IMR-90 (cell line): ENCODE measurements around the gene TSPEAR. TPM values are rescaled to one million over a fixed set of nuclear protein-coding genes. Genes with fewer than 3 reads are reported as not detected.
"Not testable (repeated sequence)": the region's sequence is repeated elsewhere in the genome, so short reads cannot be mapped to it uniquely, and the experiment has no call there.

Experiments used
- ATAC-seq: fragments of 200-7000 bp; cut with Tn5 transposase; 2 replicates; pipeline ENCODE4 v1.9.1; 2020; ENCODE audit warnings: low read depth, mild to moderate bottlenecking, moderate library complexity
- BruUV-seq: library from RNA; stranded (reverse); fragments of 400-500 nt; replicated peaks from 2 replicates; lab custom pipeline; 2021; lab: Mats Ljungman, UMichigan
- CTCF ChIA-PET: fragments of 300-600 bp; formaldehyde crosslinking; extraction: SDS; loops from one replicate; lab custom pipeline; 2021; ENCODE audit warnings: antibody characterized with exemption; lab: Yijun Ruan, JAX
- POLR2A ChIA-PET: fragments of 300-600 bp; sonication (Branson Sonifier 250); formaldehyde crosslinking; loops from one replicate; lab custom pipeline; 2022; ENCODE audit warnings: antibody characterized with exemption; ENCODE audit not compliant: unreplicated experiment; lab: Charles Lee
- DNase-seq: peaks from one replicate; pipeline ENCODE4 v3.0.0; 2013
- H2AFZ ChIP-seq: replicated peaks from 2 replicates; pipeline ENCODE3; 2013; ENCODE audit warnings: low read length, mild to moderate bottlenecking; ENCODE audit not compliant: poor library complexity
- H2AK5ac ChIP-seq: 2 replicates; pipeline ENCODE4 v1.6.1; 2013; ENCODE audit warnings: low read depth, low read length, inconsistent platforms
- H2AK9ac ChIP-seq: replicated peaks from 2 replicates; pipeline ENCODE3; 2013; ENCODE audit warnings: mild to moderate bottlenecking, low read depth, low read length, moderate library complexity; ENCODE audit not compliant: poor library complexity
- H2BK120ac ChIP-seq: 2 replicates; pipeline ENCODE4 v1.6.1; 2013; ENCODE audit warnings: low read depth, low read length, inconsistent platforms
- H2BK15ac ChIP-seq: 3 replicates; pipeline ENCODE4 v1.6.1; 2013; ENCODE audit warnings: low read depth, low read length, inconsistent platforms
- H2BK20ac ChIP-seq: 2 replicates; pipeline ENCODE4 v1.6.1; 2013; ENCODE audit warnings: low read depth, mild to moderate bottlenecking, inconsistent platforms, low read length, moderate library complexity
- H2BK5ac ChIP-seq: 2 replicates; pipeline ENCODE4 v1.6.1; 2013; ENCODE audit warnings: mild to moderate bottlenecking, low read depth, low read length, inconsistent platforms; ENCODE audit not compliant: poor library complexity, severe bottlenecking
- H3K14ac ChIP-seq: replicated peaks from 2 replicates; pipeline ENCODE4 v1.6.1; 2013; ENCODE audit warnings: low read depth, low read length, inconsistent platforms
- H3K18ac ChIP-seq: 2 replicates; pipeline ENCODE4 v1.6.1; 2013; ENCODE audit warnings: low read depth, low read length, control low read depth
- H3K23ac ChIP-seq: 2 replicates; pipeline ENCODE4 v1.6.1; 2013; ENCODE audit warnings: low read depth, low read length, inconsistent platforms
- H3K27ac ChIP-seq: 2 replicates; pipeline ENCODE4 v1.5.1; 2013; ENCODE audit warnings: mild to moderate bottlenecking, control low read depth, low read length; ENCODE audit not compliant: insufficient read depth
- H3K27me3 ChIP-seq: 2 replicates; pipeline ENCODE4 v1.6.1; 2013; ENCODE audit warnings: low read length; ENCODE audit not compliant: control insufficient read depth, insufficient read depth
- H3K36me3 ChIP-seq: 2 replicates; pipeline ENCODE4 v1.6.1; 2013; ENCODE audit warnings: low read length, mixed read lengths; ENCODE audit not compliant: control insufficient read depth, insufficient read depth
- H3K4ac ChIP-seq: 2 replicates; pipeline ENCODE4 v1.6.1; 2013; ENCODE audit warnings: low read depth, low read length, inconsistent platforms
- H3K4me1 ChIP-seq: 2 replicates; pipeline ENCODE4 v1.6.1; 2013; ENCODE audit warnings: low read length, mixed read lengths; ENCODE audit not compliant: control insufficient read depth, insufficient read depth
- H3K4me2 ChIP-seq: 2 replicates; pipeline ENCODE4 v1.6.1; 2013; ENCODE audit warnings: low read depth, mild to moderate bottlenecking, control low read depth, low read length, moderate library complexity
- H3K4me3 ChIP-seq: 2 replicates; pipeline ENCODE4 v1.5.1; 2013; ENCODE audit warnings: low read depth, mild to moderate bottlenecking, control low read depth, low read length, moderate library complexity; ENCODE audit not compliant: insufficient read depth
- H3K56ac ChIP-seq: 2 replicates; pipeline ENCODE4 v1.6.1; 2013; ENCODE audit warnings: low read length, inconsistent platforms; ENCODE audit not compliant: insufficient read depth; ENCODE audit errors: extremely low read depth
- H3K79me1 ChIP-seq, 2 experiments: 2 replicates each; pipeline ENCODE4 v1.6.1; 2013; ENCODE audit warnings: low read length in 2 of 2, inconsistent platforms in 1 of 2, low read depth in 1 of 2
- H3K9ac ChIP-seq: 2 replicates; pipeline ENCODE4 v1.6.1; 2013; ENCODE audit warnings: low read depth, low read length, control low read depth
- H3K9me1 ChIP-seq: 2 replicates; pipeline ENCODE4 v1.6.1; 2013; ENCODE audit warnings: low read length, inconsistent platforms; ENCODE audit not compliant: insufficient read depth
- H3K9me3 ChIP-seq: 2 replicates; pipeline ENCODE4 v1.6.1; 2013; ENCODE audit warnings: low read length; ENCODE audit not compliant: control insufficient read depth, insufficient read depth
- H4K20me1 ChIP-seq: 2 replicates; pipeline ENCODE4 v1.6.1; 2013; ENCODE audit warnings: low read length, inconsistent platforms; ENCODE audit not compliant: insufficient read depth
- H4K5ac ChIP-seq: 2 replicates; pipeline ENCODE4 v1.6.1; 2013; ENCODE audit warnings: mild to moderate bottlenecking, low read depth, low read length, control low read depth
- H4K8ac ChIP-seq, 2 experiments: 2 replicates each; pipeline ENCODE4 v1.6.1; 2013; ENCODE audit warnings: low read depth in 2 of 2, low read length in 2 of 2, control low read depth in 1 of 2, inconsistent platforms in 1 of 2
- H4K91ac ChIP-seq: 2 replicates; pipeline ENCODE4 v1.6.1; 2013; ENCODE audit warnings: low read depth, low read length, inconsistent platforms; ENCODE audit not compliant: insufficient read depth
- WGBS, 2 experiments: methylation state at CpG; one replicate each; pipeline versions ENCODE4 v1.1.5 to v1.1.7; 2013; ENCODE audit warnings: missing lambda C conversion rate in 2 of 2; ENCODE audit not compliant: insufficient read length in 1 of 2; ENCODE audit errors: extremely low coverage in 2 of 2; 5-methylcytosine and 5-hydroxymethylcytosine counted together
- dilution Hi-C: fragments of 300-500 bp; cut with HindIII; formaldehyde crosslinking; loops from one replicate; pipeline ENCODE4 v1.14.3; 2018; ENCODE audit warnings: low sequenced_read_pairs; ENCODE audit not compliant: unreplicated experiment
- in situ Hi-C: fragments of 300-500 bp; cut with MboI; formaldehyde crosslinking; loops from 3 replicates; pipeline ENCODE4 v1.14.3; 2019; ENCODE audit warnings: low sequenced_read_pairs, inconsistent platforms, mixed read lengths
- intact Hi-C: fragments of 100-400 bp; cut with micrococcal nuclease; formaldehyde crosslinking; loops from 2 replicates; pipeline ENCODE4 v1.10.0; 2022
- polyA plus RNA-seq, 3 experiments: library from polyadenylated mRNA; depleted of rRNA; stranded (reverse); fragments of >200 nt; gene quantifications; 2 replicates each; pipeline ENCODE4 v1.2.3, GENCODE V29; 2012; ENCODE audit warnings: low replicate concordance in 1 of 3
- total RNA-seq: library from RNA; depleted of rRNA; stranded (reverse); fragments of >200 nt; gene quantifications from 2 replicates; pipeline ENCODE4 v1.2.3, GENCODE V29; 2012

The TSPEAR gene
- total and polyA plus RNA-seq, 2 of the 4 experiments (the other 2 are of a cell fraction), result not detected

DNA sequence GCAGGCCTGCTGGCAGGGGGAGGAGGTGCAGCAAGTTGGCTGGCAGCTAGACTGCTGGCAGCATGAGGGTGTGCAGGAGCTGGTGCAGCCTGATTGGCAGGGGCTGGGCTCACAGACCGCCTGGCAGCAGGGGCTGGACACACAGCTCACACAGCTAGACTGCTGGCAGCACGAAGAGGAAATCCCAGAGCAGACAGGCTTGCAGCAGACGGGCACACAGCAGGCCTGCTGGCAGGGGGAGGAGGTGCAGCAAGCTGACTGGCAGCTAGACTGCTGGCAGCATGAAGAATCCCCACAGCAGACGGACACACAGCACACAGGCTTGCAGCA lies 119.6 kb downstream of the TSPEAR start:
- H2AK5ac ChIP-seq, CTCF ChIA-PET, H2BK20ac ChIP-seq, H3K9ac ChIP-seq, ATAC-seq, H3K4ac ChIP-seq, H2BK5ac ChIP-seq, H3K56ac ChIP-seq, H3K27me3 ChIP-seq, BruUV-seq, H3K14ac ChIP-seq, H3K4me2 ChIP-seq, H3K36me3 ChIP-seq, H4K5ac ChIP-seq, H3K4me3 ChIP-seq, H4K20me1 ChIP-seq, H4K91ac ChIP-seq, H3K23ac ChIP-seq, intact Hi-C loops, H4K8ac ChIP-seq, H3K9me3 ChIP-seq, H3K27ac ChIP-seq, H2BK15ac ChIP-seq, H2BK120ac ChIP-seq, H3K9me1 ChIP-seq, in situ Hi-C loops, dilution Hi-C loops, H3K4me1 ChIP-seq, H2AK9ac ChIP-seq, H3K18ac ChIP-seq, H3K79me1 ChIP-seq, DNase-seq, POLR2A ChIA-PET, H2AFZ ChIP-seq: not testable (repeated sequence)
- no CpG with 5 or more reads among the region's 4 CpGs for WGBS, 2 experiments

- H3K9me1 ChIP-seq, ATAC-seq, H3K9ac ChIP-seq, H3K18ac ChIP-seq, H4K5ac ChIP-seq, H3K36me3 ChIP-seq, H3K79me1 ChIP-seq, H3K14ac ChIP-seq, intact Hi-C loops, H2AK5ac ChIP-seq, CTCF ChIA-PET, H4K8ac ChIP-seq, H2BK15ac ChIP-seq, H3K27ac ChIP-seq, H2BK20ac ChIP-seq, H4K20me1 ChIP-seq, H2BK120ac ChIP-seq, H3K27me3 ChIP-seq, DNase-seq, H2AK9ac ChIP-seq, H3K23ac ChIP-seq, H3K9me3 ChIP-seq, H2AFZ ChIP-seq, H3K56ac ChIP-seq, POLR2A ChIA-PET, H3K4me3 ChIP-seq, BruUV-seq, in situ Hi-C loops, H3K4ac ChIP-seq, H2BK5ac ChIP-seq, H4K91ac ChIP-seq, H3K4me1 ChIP-seq, dilution Hi-C loops, H3K4me2 ChIP-seq: not testable (repeated sequence)
- WGBS, 2 experiments, result 67% methylated on average over 3 of the region's 19 CpGs; no CpG with 5 or more reads in 1 of the 2 experiments
Measured at GRCh38 chr21:44590897-44591800, 120.2 kb downstream of the TSPEAR start.
